Right lobe of liver (tissue), 4 donors: Measurements from ENCODE around the gene FMNL2.

ENCODE experiments used
- CTCF ChIP-seq, 4 donors: fragments of 200-600 bp in 3 of 4; fragments of 450-650 bp in 1 of 4; IDR thresholded peaks; one replicate each; pipeline versions ENCODE4 v1.5.1 to v1.8.0; 2016 to 2022; ENCODE audit warnings: antibody characterized with exemption in 4 of 4, mild to moderate bottlenecking in 2 of 4
- POLR2A ChIP-seq: fragments of 450-650 bp; IDR thresholded peaks from one replicate; pipeline ENCODE4 v1.6.1; 2017; ENCODE audit warnings: antibody characterized with exemption, mild to moderate bottlenecking
- donor health status: DM: no; HTN: no; CAD: no.
- donor health status: DM: no; HTN: no; CAD: no.
- donor health status: DM: no; HTN: yes; CAD: no.

- TF ChIP-seq CTCF (IDR thresholded peaks at IDR 0.05) (no peak), POLR2A (no peak)
Observed at GRCh38 chr2:152425765-152426727, 91.1 kb downstream of the FMNL2 start.
